ENCODE data around the gene ZNF484. TPM values are rescaled to one million over a fixed set of nuclear protein-coding genes. Genes with fewer than 3 reads are reported as not detected.
"Not testable (repeated sequence)": the region's sequence is repeated elsewhere in the genome, so short reads cannot be mapped to it uniquely, and the experiment has no call there.

ZNF484 gene
- total and polyA plus RNA-seq, 12 donors, result 1.7 to 21.4 (median 8.4) TPM

- intact Hi-C loops (cut with DNase I), result no loop called here
- no peak overlapping the region for H3K27ac ChIP-seq
- no peaks in the 10 kb centered on the region for H3K36me3 ChIP-seq (replicated peaks in 1 of 2)
- no peaks in the 10 kb centered on the region for H3K4me1 ChIP-seq (replicated peaks in 1 of 2)
- DNase-seq, result no peak
- H3K4me3 ChIP-seq, result no peak overlapping the region
- TF ChIP-seq POLR2A (IDR thresholded peaks at IDR 0.05), result no peak
- no peak for TF ChIP-seq CTCF (IDR thresholded peaks at IDR 0.05)
- WGBS, 4 donors, result 75 to 84% (median 79%) methylated on average over 5 of the region's 5 CpGs
- no peaks in the 10 kb centered on the region for H3K9me3 ChIP-seq (replicated peaks in 1 of 3)
- no peaks in the 10 kb centered on the region for H3K27me3 ChIP-seq
Measured at GRCh38 chr9:92882276-92882675, 4.4 kb upstream of the ZNF484 start.

- WGBS, 4 donors, result 64 to 92% (median 77%) methylated on average over 1 of the region's 1 CpG
- intact Hi-C loops (cut with DNase I), result no loop called here
- Histone ChIP-seq H3K27ac (no peak overlapping the region), H3K4me1 (replicated peaks in 1 of 2) (peaks cover 12 to 17% of the 10 kb centered on the region in 2 donors), H3K27me3 (no peaks in the 10 kb centered on the region), H3K36me3 (replicated peaks in 1 of 2) (no peaks in the 10 kb centered on the region), H3K9me3 (replicated peaks in 1 of 3) (no peaks in the 10 kb centered on the region), H3K4me3 (no peak overlapping the region)
- no peak for DNase-seq
- TF ChIP-seq CTCF (IDR thresholded peaks at IDR 0.05) (no peak), POLR2A (IDR thresholded peaks at IDR 0.05) (no peak)
Measured at GRCh38 chr9:92875373-92875772, 2.5 kb downstream of the ZNF484 start.

- TF ChIP-seq POLR2A (IDR thresholded peaks at IDR 0.05) (no peak), CTCF (IDR thresholded peaks at IDR 0.05) (no peak)
- intact Hi-C loops (cut with DNase I), result no loop called here
- no peak overlapping the region for H3K27ac ChIP-seq
- peaks cover 0 to 5% of the 10 kb centered on the region in 2 donors for H3K4me1 ChIP-seq (replicated peaks in 1 of 2)
- no peak for DNase-seq
- no peaks in the 10 kb centered on the region for H3K27me3 ChIP-seq
- no peak overlapping the region for H3K4me3 ChIP-seq
- no peaks in the 10 kb centered on the region for H3K9me3 ChIP-seq (replicated peaks in 1 of 3)
- peaks cover 0 to 5% of the 10 kb centered on the region in 2 donors for H3K36me3 ChIP-seq (replicated peaks in 1 of 2)
- WGBS, 4 donors, result 82 to 100% (median 100%) methylated on average over 2 of the region's 2 CpGs
Measured at GRCh38 chr9:92870289-92870688, 7.5 kb downstream of the ZNF484 start.

GRCh38 chr9:92866600-92866999, 11.2 kb downstream of the ZNF484 start:
- H3K4me1 ChIP-seq (replicated peaks in 1 of 2); intact Hi-C loops (cut with DNase I); DNase-seq; H3K27ac ChIP-seq; H3K4me3 ChIP-seq; H3K27me3 ChIP-seq; H3K36me3 ChIP-seq (replicated peaks in 1 of 2); H3K9me3 ChIP-seq (replicated peaks in 1 of 3): not testable (repeated sequence)
- 94 to 96% (median 95%) methylated on average over 2 of the region's 2 CpGs for WGBS, 4 donors

- H3K4me1 ChIP-seq (replicated peaks in 1 of 2), result no peaks in the 10 kb centered on the region
- DNase-seq, result no peak
- no peak for TF ChIP-seq POLR2A (IDR thresholded peaks at IDR 0.05)
- TF ChIP-seq CTCF (IDR thresholded peaks at IDR 0.05), result no peak
- H3K36me3 ChIP-seq (replicated peaks in 1 of 2), result peaks cover 0 to 5% of the 10 kb centered on the region in 2 donors
- WGBS, 4 donors, result 78 to 93% (median 87%) methylated on average over 5 of the region's 5 CpGs
- H3K9me3 ChIP-seq (replicated peaks in 1 of 3), result no peaks in the 10 kb centered on the region
- H3K27me3 ChIP-seq, result no peaks in the 10 kb centered on the region
- H3K4me3 ChIP-seq, result no peak overlapping the region
- intact Hi-C loops (cut with DNase I), result no loop called here
- no peak overlapping the region for H3K27ac ChIP-seq
Measured at GRCh38 chr9:92864152-92864551, 13.7 kb downstream of the ZNF484 start.
